Measurements from ENCODE around the gene MEPCE.

MEPCE gene

GRCh38 chr7:100402241-100402640, 27.4 kb upstream of the MEPCE start:
- DNase-seq (ENCODE audit: low read depth, low spot score), result no peak
- H3K4me3 ChIP-seq (ENCODE audit: low read depth, low read length), result no peak overlapping the region
- CTCF ChIA-PET, result interaction anchor here (1.4 to 2.3 kb wide), 2 partner anchors 10 to 13 kb away, joined by 8 to 10 read pairs; no protein-coding TSS in a partner anchor
- TF ChIP-seq, protein P1, sequence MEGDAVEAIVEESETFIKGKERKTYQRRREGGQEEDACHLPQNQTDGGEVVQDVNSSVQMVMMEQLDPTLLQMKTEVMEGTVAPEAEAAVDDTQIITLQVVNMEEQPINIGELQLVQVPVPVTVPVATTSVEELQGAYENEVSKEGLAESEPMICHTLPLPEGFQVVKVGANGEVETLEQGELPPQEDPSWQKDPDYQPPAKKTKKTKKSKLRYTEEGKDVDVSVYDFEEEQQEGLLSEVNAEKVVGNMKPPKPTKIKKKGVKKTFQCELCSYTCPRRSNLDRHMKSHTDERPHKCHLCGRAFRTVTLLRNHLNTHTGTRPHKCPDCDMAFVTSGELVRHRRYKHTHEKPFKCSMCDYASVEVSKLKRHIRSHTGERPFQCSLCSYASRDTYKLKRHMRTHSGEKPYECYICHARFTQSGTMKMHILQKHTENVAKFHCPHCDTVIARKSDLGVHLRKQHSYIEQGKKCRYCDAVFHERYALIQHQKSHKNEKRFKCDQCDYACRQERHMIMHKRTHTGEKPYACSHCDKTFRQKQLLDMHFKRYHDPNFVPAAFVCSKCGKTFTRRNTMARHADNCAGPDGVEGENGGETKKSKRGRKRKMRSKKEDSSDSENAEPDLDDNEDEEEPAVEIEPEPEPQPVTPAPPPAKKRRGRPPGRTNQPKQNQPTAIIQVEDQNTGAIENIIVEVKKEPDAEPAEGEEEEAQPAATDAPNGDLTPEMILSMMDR (IDR thresholded peaks at IDR 0.05; ENCODE audit: insufficient read depth, low read length, missing control alignments), result no peak
- POLR2A ChIA-PET, result interaction anchor here (0.6 kb wide), 1 partner anchor 14 kb away, joined by 4 read pairs; no protein-coding TSS in a partner anchor

GRCh38 chr7:100406767-100407166, 22.9 kb upstream of the MEPCE start:
- ChIA-PET POLR2A (no interaction called here), CTCF (interaction anchor here (0.9 to 3.8 kb wide), 19 partner anchors 9 to 290 kb away, joined by 3 to 30 read pairs (median 9); partner anchors contain the start of genes MEPCE and ZCWPW1)
- TF ChIP-seq, protein P1 (IDR thresholded peaks at IDR 0.05; ENCODE audit: insufficient read depth, low read length, missing control alignments), result no peak
- no peak for DNase-seq (ENCODE audit: low read depth, low spot score)
- no peak overlapping the region for H3K4me3 ChIP-seq (ENCODE audit: low read depth, low read length)

DNA sequence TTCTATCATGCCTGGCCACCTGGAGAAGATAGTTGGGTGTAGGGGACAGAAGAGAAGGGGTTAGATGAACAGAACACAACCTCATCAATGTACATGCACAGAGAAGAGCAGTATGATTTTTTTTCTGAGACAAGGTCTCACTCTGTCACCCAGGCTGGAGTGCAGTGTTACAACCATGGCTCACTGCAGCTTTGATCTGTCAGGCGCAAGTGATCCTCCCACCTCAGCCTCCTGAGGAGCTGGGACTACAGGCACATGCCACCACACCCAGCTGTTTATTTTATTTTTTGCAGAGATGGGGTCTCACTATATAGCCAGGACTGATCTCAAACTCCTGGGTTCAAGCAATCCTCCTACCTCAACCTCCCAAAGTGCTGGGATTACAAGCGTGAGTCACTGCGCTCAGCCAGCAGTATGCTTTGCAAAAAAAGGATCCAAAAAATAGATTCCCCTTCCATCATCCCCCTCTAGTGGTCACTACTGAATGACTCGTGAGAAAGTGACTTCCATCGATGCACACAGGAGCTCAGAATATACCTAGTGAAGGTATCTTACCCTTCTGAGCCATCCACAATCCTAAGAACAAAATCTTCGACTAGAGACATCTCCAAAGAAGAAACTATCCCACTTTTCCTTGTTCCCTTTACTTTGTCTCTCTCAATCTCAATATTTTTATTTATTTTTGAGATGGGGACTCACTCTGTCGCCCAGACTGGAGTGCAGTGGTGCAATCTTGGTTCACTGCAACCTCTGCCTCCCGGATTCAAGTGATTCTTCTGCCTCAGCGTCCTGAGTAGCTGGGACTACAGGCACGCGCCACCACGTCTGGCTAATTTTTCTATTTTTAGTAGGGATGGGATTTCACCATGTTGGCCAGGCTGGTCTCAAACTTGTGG, 22.1 kb upstream of the MEPCE start:
- TF ChIP-seq, protein P1 (IDR thresholded peaks at IDR 0.05; ENCODE audit: insufficient read depth, low read length, missing control alignments), result peak; percentile 59

DNA sequence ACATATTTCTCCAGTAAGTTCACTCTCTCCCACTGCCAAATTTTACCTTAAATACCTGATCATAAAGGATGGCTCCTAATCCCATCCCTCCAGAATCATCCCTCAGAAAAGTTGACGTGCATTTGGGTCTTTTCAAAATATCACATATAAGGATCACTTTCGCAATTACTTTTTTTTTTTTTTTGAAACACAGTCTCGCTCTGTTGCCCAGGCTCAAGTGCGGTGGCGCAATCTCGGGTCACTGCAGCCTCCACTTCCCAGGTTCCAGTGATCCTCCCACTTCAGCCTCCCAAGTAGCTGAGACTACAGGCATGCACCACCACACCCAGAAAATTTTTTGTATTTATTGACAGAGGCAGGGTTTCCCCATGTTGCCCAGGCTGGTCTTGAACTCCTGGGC, 18.5 kb upstream of the MEPCE start:
- ChIA-PET POLR2A (no interaction called here), CTCF (interaction anchor here (1.2 to 1.4 kb wide), 3 partner anchors 9 to 18 kb away, joined by 3 to 4 read pairs (median 3); no protein-coding TSS in a partner anchor)
- H3K4me3 ChIP-seq (ENCODE audit: low read depth, low read length), result no peak overlapping the region
- TF ChIP-seq, protein P1 (IDR thresholded peaks at IDR 0.05; ENCODE audit: insufficient read depth, low read length, missing control alignments), result no peak
- no peak for DNase-seq (ENCODE audit: low read depth, low spot score)

More for the DNA sequence above, 22.1 kb upstream of the MEPCE start:
- no peak for DNase-seq (ENCODE audit: low read depth, low spot score)
- ChIA-PET POLR2A (no interaction called here), CTCF (interaction anchor here (0.7 to 3.8 kb wide), 24 partner anchors 8 to 290 kb away, joined by 3 to 30 read pairs (median 6); partner anchors contain the start of genes MEPCE and ZCWPW1)
- no peak overlapping the region for H3K4me3 ChIP-seq (ENCODE audit: low read depth, low read length)

DNA sequence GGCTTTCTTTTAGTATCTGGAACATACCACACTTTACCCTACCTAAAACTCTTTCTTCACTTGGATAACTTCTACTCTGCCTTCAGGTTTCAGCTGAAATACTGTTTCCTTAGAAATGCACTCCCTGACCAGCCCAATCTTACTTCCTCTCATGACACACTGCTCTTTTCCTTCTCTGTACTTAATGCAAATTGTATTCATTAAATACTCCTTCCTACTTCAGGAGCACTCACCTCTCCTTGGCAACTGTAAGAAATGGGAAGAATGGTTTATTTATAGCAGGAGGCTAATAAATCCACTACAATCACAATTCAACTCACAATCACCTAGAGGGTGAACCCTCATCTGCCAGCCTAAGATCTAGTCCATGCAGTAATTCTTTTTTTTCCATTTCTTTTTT, 16.3 kb upstream of the MEPCE start:
- POLR2A ChIA-PET, result no interaction called here
- DNase-seq (ENCODE audit: low read depth, low spot score), result no peak
- CTCF ChIA-PET, result interaction anchor here (1.0 to 1.9 kb wide), 2 partner anchors 10 to 14 kb away, joined by 3 to 10 read pairs; no protein-coding TSS in a partner anchor
- no peak overlapping the region for H3K4me3 ChIP-seq (ENCODE audit: low read depth, low read length)
- TF ChIP-seq, protein P1 (IDR thresholded peaks at IDR 0.05; ENCODE audit: insufficient read depth, low read length, missing control alignments), result no peak

DNA sequence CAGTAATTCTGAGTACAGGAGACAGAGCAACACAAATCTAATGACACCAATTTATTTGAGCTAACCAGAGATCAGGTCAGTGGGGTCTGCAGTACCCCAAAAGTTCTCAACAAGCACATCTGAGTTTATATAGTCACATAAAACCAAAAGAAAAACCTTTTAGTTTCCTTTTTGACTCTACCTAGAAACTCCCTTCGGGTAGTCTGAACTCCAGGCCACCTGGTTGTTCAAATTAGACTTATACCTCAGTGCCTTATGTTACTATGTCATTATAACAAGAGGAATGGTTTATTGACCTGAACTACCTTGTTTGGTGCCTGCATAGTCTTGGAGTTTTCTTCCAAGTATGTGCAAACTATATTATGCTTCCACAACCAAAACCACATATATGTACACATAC, 15.7 kb upstream of the MEPCE start:
- H3K4me3 ChIP-seq (ENCODE audit: low read depth, low read length), result no peak overlapping the region
- POLR2A ChIA-PET, result no interaction called here
- DNase-seq (ENCODE audit: low read depth, low spot score), result no peak
- CTCF ChIA-PET, result no interaction called here
- TF ChIP-seq, protein P1 (IDR thresholded peaks at IDR 0.05; ENCODE audit: insufficient read depth, low read length, missing control alignments), result no peak

All from AG04449 (cell line).